ENCODE measurements around the gene JARID2.

GRCh38 chr6:15427331-15428070 is 181.6 kb downstream of the JARID2 start:
- TF ChIP-seq POLR2A (IDR thresholded peaks at IDR 0.05), result no peak
- TF ChIP-seq, protein P1, sequence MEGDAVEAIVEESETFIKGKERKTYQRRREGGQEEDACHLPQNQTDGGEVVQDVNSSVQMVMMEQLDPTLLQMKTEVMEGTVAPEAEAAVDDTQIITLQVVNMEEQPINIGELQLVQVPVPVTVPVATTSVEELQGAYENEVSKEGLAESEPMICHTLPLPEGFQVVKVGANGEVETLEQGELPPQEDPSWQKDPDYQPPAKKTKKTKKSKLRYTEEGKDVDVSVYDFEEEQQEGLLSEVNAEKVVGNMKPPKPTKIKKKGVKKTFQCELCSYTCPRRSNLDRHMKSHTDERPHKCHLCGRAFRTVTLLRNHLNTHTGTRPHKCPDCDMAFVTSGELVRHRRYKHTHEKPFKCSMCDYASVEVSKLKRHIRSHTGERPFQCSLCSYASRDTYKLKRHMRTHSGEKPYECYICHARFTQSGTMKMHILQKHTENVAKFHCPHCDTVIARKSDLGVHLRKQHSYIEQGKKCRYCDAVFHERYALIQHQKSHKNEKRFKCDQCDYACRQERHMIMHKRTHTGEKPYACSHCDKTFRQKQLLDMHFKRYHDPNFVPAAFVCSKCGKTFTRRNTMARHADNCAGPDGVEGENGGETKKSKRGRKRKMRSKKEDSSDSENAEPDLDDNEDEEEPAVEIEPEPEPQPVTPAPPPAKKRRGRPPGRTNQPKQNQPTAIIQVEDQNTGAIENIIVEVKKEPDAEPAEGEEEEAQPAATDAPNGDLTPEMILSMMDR (IDR thresholded peaks at IDR 0.05), result no peak
- TF ChIP-seq EP300 (IDR thresholded peaks at IDR 0.05), result no peak
